ENCODE measurements around the gene ATP4B.

The ATP4B gene

GRCh38 chr13:113651511-113652403 lies 6.2 kb downstream of the ATP4B start:
- no peak for DNase-seq
- Histone ChIP-seq H3K4me2 (ENCODE audit: low read length) (no peak overlapping the region), H2BK12ac (ENCODE audit: low read length) (no peak overlapping the region), H3K79me2 (ENCODE audit: control insufficient read depth, insufficient read depth, low read length, poor library complexity) (no peaks in the 10 kb centered on the region), H2BK5ac (ENCODE audit: low read depth, low read length, poor library complexity) (no peak overlapping the region), H3K36me3 (ENCODE audit: control insufficient read depth in 1 of 2, insufficient read depth in 2 of 2, low read length in 2 of 2) (peaks cover 3 to 5% of the 10 kb centered on the region in 2 experiments), H3K14ac (ENCODE audit: low read length) (no peak overlapping the region), H4K12ac (ENCODE audit: low read depth, low read length) (no peak overlapping the region), H3K18ac (ENCODE audit: low read length) (no peak overlapping the region), H3K27me3 (ENCODE audit: insufficient read depth, low read length) (no peaks in the 10 kb centered on the region), H3K23ac (ENCODE audit: low read length) (no peak overlapping the region), H3K79me1 (ENCODE audit: low read length) (no peaks in the 10 kb centered on the region), H3K4me3 (ENCODE audit: low read depth, low read length) (no peak overlapping the region), H2BK120ac (ENCODE audit: insufficient read depth, low read length, poor library complexity) (no peak overlapping the region), H3K4ac (ENCODE audit: low read depth, low read length) (no peak overlapping the region), H3K27ac (ENCODE audit: low read depth, low read length) (no peak overlapping the region), H3K4me1 (ENCODE audit: control insufficient read depth in 1 of 2, insufficient read depth in 2 of 2, low read length in 2 of 2) (peaks cover 0 to 3% of the 10 kb centered on the region in 2 experiments), H3K9ac (ENCODE audit: low read length) (no peak overlapping the region), H4K91ac (ENCODE audit: low read depth, low read length) (no peak overlapping the region), H3K9me3 (ENCODE audit: insufficient read depth, low read depth, low read length) (no peaks in the 10 kb centered on the region), H2AFZ (ENCODE audit: insufficient read depth, low read length, poor library complexity) (no peak overlapping the region), H4K8ac (ENCODE audit: low read depth, low read length) (no peak overlapping the region), H2AK5ac (ENCODE audit: low read length) (no peak overlapping the region)
- no CpG with 5 or more reads among the region's 37 CpGs for WGBS (ENCODE audit: extremely low coverage, insufficient coverage, insufficient read length)

- H3K18ac ChIP-seq (ENCODE audit: low read length): no peak overlapping the region
- H3K79me1 ChIP-seq (ENCODE audit: low read length): no peaks in the 10 kb centered on the region
- no peak overlapping the region for H4K91ac ChIP-seq (ENCODE audit: low read depth, low read length)
- H3K4ac ChIP-seq (ENCODE audit: low read depth, low read length): no peak overlapping the region
- no peak overlapping the region for H4K8ac ChIP-seq (ENCODE audit: low read depth, low read length)
- no peaks in the 10 kb centered on the region for H3K9me3 ChIP-seq (ENCODE audit: insufficient read depth, low read depth, low read length)
- peaks cover 3 to 5% of the 10 kb centered on the region in 2 experiments for H3K36me3 ChIP-seq (ENCODE audit: control insufficient read depth in 1 of 2, insufficient read depth in 2 of 2, low read length in 2 of 2)
- peaks cover 0 to 3% of the 10 kb centered on the region in 2 experiments for H3K4me1 ChIP-seq (ENCODE audit: control insufficient read depth in 1 of 2, insufficient read depth in 2 of 2, low read length in 2 of 2)
- no peak overlapping the region for H3K4me3 ChIP-seq (ENCODE audit: low read depth, low read length)
- DNase-seq: no peak
- H2BK12ac ChIP-seq (ENCODE audit: low read length): no peak overlapping the region
- H2BK120ac ChIP-seq (ENCODE audit: insufficient read depth, low read length, poor library complexity): no peak overlapping the region
- H4K12ac ChIP-seq (ENCODE audit: low read depth, low read length): no peak overlapping the region
- no peaks in the 10 kb centered on the region for H3K27me3 ChIP-seq (ENCODE audit: insufficient read depth, low read length)
- no peak overlapping the region for H2BK5ac ChIP-seq (ENCODE audit: low read depth, low read length, poor library complexity)
- no peak overlapping the region for H3K9ac ChIP-seq (ENCODE audit: low read length)
- no peak overlapping the region for H2AK5ac ChIP-seq (ENCODE audit: low read length)
- H2AFZ ChIP-seq (ENCODE audit: insufficient read depth, low read length, poor library complexity): no peak overlapping the region
- no peak overlapping the region for H3K4me2 ChIP-seq (ENCODE audit: low read length)
- no peak overlapping the region for H3K27ac ChIP-seq (ENCODE audit: low read depth, low read length)
- no peaks in the 10 kb centered on the region for H3K79me2 ChIP-seq (ENCODE audit: control insufficient read depth, insufficient read depth, low read length, poor library complexity)
- H3K23ac ChIP-seq (ENCODE audit: low read length): no peak overlapping the region
- no CpG with 5 or more reads among the region's 16 CpGs for WGBS (ENCODE audit: extremely low coverage, insufficient coverage, insufficient read length)
- no peak overlapping the region for H3K14ac ChIP-seq (ENCODE audit: low read length)
Observed at GRCh38 chr13:113650731-113651148, 7.3 kb downstream of the ATP4B start.

- Histone ChIP-seq H3K4me1 (ENCODE audit: control insufficient read depth in 1 of 2, insufficient read depth in 2 of 2, low read length in 2 of 2) (peaks cover 0 to 3% of the 10 kb centered on the region in 2 experiments), H4K91ac (ENCODE audit: low read depth, low read length) (no peak overlapping the region), H3K23ac (ENCODE audit: low read length) (no peak overlapping the region), H3K4me3 (ENCODE audit: low read depth, low read length) (no peak overlapping the region), H2BK12ac (ENCODE audit: low read length) (no peak overlapping the region), H4K12ac (ENCODE audit: low read depth, low read length) (no peak overlapping the region), H2AK5ac (ENCODE audit: low read length) (no peak overlapping the region), H3K18ac (ENCODE audit: low read length) (no peak overlapping the region), H2BK120ac (ENCODE audit: insufficient read depth, low read length, poor library complexity) (no peak overlapping the region), H2AFZ (ENCODE audit: insufficient read depth, low read length, poor library complexity) (no peak overlapping the region), H3K27ac (ENCODE audit: low read depth, low read length) (no peak overlapping the region), H3K27me3 (ENCODE audit: insufficient read depth, low read length) (no peaks in the 10 kb centered on the region), H3K9ac (ENCODE audit: low read length) (no peak overlapping the region), H3K36me3 (ENCODE audit: control insufficient read depth in 1 of 2, insufficient read depth in 2 of 2, low read length in 2 of 2) (peaks cover 3 to 5% of the 10 kb centered on the region in 2 experiments), H3K79me2 (ENCODE audit: control insufficient read depth, insufficient read depth, low read length, poor library complexity) (no peaks in the 10 kb centered on the region), H3K14ac (ENCODE audit: low read length) (no peak overlapping the region), H3K9me3 (ENCODE audit: insufficient read depth, low read depth, low read length) (no peaks in the 10 kb centered on the region), H2BK5ac (ENCODE audit: low read depth, low read length, poor library complexity) (no peak overlapping the region), H3K79me1 (ENCODE audit: low read length) (no peaks in the 10 kb centered on the region), H3K4me2 (ENCODE audit: low read length) (no peak overlapping the region), H4K8ac (ENCODE audit: low read depth, low read length) (no peak overlapping the region), H3K4ac (ENCODE audit: low read depth, low read length) (no peak overlapping the region)
- WGBS (ENCODE audit: extremely low coverage, insufficient coverage, insufficient read length): no CpG with 5 or more reads among the region's 15 CpGs
- DNase-seq: no peak
Observed at GRCh38 chr13:113650275-113650674, 7.7 kb downstream of the ATP4B start.

- H3K14ac ChIP-seq (ENCODE audit: low read length): no peak overlapping the region
- H3K9ac ChIP-seq (ENCODE audit: low read length): no peak overlapping the region
- H2BK12ac ChIP-seq (ENCODE audit: low read length): no peak overlapping the region
- H3K9me3 ChIP-seq (ENCODE audit: insufficient read depth, low read depth, low read length): no peaks in the 10 kb centered on the region
- H2BK5ac ChIP-seq (ENCODE audit: low read depth, low read length, poor library complexity): no peak overlapping the region
- peaks cover 3 to 5% of the 10 kb centered on the region in 2 experiments for H3K36me3 ChIP-seq (ENCODE audit: control insufficient read depth in 1 of 2, insufficient read depth in 2 of 2, low read length in 2 of 2)
- no peak overlapping the region for H4K91ac ChIP-seq (ENCODE audit: low read depth, low read length)
- no peak overlapping the region for H3K4me3 ChIP-seq (ENCODE audit: low read depth, low read length)
- no CpG with 5 or more reads among the region's 17 CpGs for WGBS (ENCODE audit: extremely low coverage, insufficient coverage, insufficient read length)
- DNase-seq: no peak
- H2AFZ ChIP-seq (ENCODE audit: insufficient read depth, low read length, poor library complexity): no peak overlapping the region
- peaks cover 0 to 3% of the 10 kb centered on the region in 2 experiments for H3K4me1 ChIP-seq (ENCODE audit: control insufficient read depth in 1 of 2, insufficient read depth in 2 of 2, low read length in 2 of 2)
- H4K8ac ChIP-seq (ENCODE audit: low read depth, low read length): no peak overlapping the region
- H3K79me2 ChIP-seq (ENCODE audit: control insufficient read depth, insufficient read depth, low read length, poor library complexity): no peaks in the 10 kb centered on the region
- no peaks in the 10 kb centered on the region for H3K79me1 ChIP-seq (ENCODE audit: low read length)
- no peak overlapping the region for H3K4ac ChIP-seq (ENCODE audit: low read depth, low read length)
- H4K12ac ChIP-seq (ENCODE audit: low read depth, low read length): no peak overlapping the region
- no peak overlapping the region for H2AK5ac ChIP-seq (ENCODE audit: low read length)
- no peaks in the 10 kb centered on the region for H3K27me3 ChIP-seq (ENCODE audit: insufficient read depth, low read length)
- H3K4me2 ChIP-seq (ENCODE audit: low read length): no peak overlapping the region
- H3K18ac ChIP-seq (ENCODE audit: low read length): no peak overlapping the region
- no peak overlapping the region for H3K23ac ChIP-seq (ENCODE audit: low read length)
- H2BK120ac ChIP-seq (ENCODE audit: insufficient read depth, low read length, poor library complexity): no peak overlapping the region
- H3K27ac ChIP-seq (ENCODE audit: low read depth, low read length): no peak overlapping the region
Observed at GRCh38 chr13:113649212-113649611, 8.8 kb downstream of the ATP4B start.
